ENCODE results near the gene CDK11B.

The CDK11B gene

GRCh38 chr1:1605724-1606123, 53.1 kb downstream of the CDK11B start:
- TF ChIP-seq CTCF (conservative IDR thresholded peaks at IDR 0.05) = no peak
- no peak for TF ChIP-seq ZFX (IDR thresholded peaks at IDR 0.05)
- no peak overlapping the region for H3K27ac ChIP-seq

GRCh38 chr1:1605034-1605591, 53.7 kb downstream of the CDK11B start:
- no peak overlapping the region for H3K27ac ChIP-seq
- TF ChIP-seq ZFX (IDR thresholded peaks at IDR 0.05) (no peak), CTCF (conservative IDR thresholded peaks at IDR 0.05) (no peak)

- H3K27ac ChIP-seq = no peak overlapping the region
- TF ChIP-seq CTCF (conservative IDR thresholded peaks at IDR 0.05) = no peak
- TF ChIP-seq ZFX (IDR thresholded peaks at IDR 0.05) = no peak
These were observed 54.3 kb downstream of the CDK11B start for GRCh38 chr1:1604374-1605033.

DNA sequence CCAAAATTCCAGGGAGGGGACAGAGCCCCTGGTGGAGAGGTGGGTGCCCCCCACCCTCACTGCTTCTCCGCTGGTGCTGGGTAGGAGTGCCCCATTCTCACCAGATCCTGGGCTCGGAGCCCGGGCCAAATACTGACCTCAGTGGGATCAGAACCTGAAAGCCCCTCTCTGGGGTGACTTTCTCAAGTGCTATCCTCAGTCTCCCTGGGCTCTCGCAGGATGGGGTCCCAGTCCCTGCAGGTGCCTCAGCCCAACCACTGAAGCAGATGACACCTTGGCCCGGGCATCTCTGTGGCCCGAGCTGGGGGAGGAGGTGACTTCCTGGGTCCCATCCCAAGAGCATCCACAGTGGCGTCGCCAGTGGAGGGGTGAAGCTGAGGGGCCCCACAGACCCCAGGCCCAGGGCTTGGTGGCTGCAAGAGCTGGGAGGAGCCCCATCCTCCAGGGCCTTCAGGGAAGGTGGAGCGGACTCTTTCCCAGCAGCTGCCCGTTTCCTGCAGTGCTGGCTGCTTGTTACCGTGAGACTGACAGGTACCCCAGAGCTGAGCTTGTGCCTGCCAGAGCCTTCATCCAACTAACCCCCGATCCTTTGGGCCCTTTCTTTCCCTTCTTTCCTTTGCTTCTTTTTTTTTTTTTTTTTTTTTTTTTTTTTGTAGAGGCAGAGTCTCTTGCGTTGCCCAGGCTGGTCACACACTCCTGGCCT, 55.0 kb downstream of the CDK11B start:
- no peak overlapping the region for H3K27ac ChIP-seq
- TF ChIP-seq CTCF (conservative IDR thresholded peaks at IDR 0.05) (no peak), ZFX (IDR thresholded peaks at IDR 0.05) (no peak)

- H3K27ac ChIP-seq = no peak overlapping the region
- TF ChIP-seq CTCF (conservative IDR thresholded peaks at IDR 0.05) (no peak), ZFX (IDR thresholded peaks at IDR 0.05) (no peak)
These were observed 55.8 kb downstream of the CDK11B start for GRCh38 chr1:1602968-1603506.

GRCh38 chr1:1602304-1602967, 56.4 kb downstream of the CDK11B start:
- H3K27ac ChIP-seq = no peak overlapping the region
- TF ChIP-seq CTCF (conservative IDR thresholded peaks at IDR 0.05) (no peak), ZFX (IDR thresholded peaks at IDR 0.05) (no peak)

Measured in C4-2B (cell line).